ENCODE data around the gene DNAJC25. TPM values are rescaled to one million over a fixed set of nuclear protein-coding genes. Genes with fewer than 3 reads are reported as not detected.

DNAJC25 gene
- total and polyA plus RNA-seq, 2 of the 8 experiments (the other 6 are each of a cell fraction or from before 2014, with no cell fraction given), result 2.7 to 6.2 TPM

- H2AK5ac ChIP-seq (ENCODE audit: low read depth, low read length), result no peak overlapping the region
- H3K18ac ChIP-seq (ENCODE audit: extremely low read depth, low read length), result no peak overlapping the region
- no peaks in the 10 kb centered on the region; a peak in 1 of 8 replicates for H3K36me3 ChIP-seq (ENCODE audit: control insufficient read depth in 2 of 4, insufficient read depth in 4 of 4, low read length in 3 of 4)
- no peaks in the 10 kb centered on the region for H3K27me3 ChIP-seq (replicated peaks in 1 of 4; ENCODE audit: control insufficient read depth in 3 of 4, extremely low read depth in 1 of 4, insufficient read depth in 3 of 4, low read length in 3 of 4)
- no peaks in the 10 kb centered on the region for H3K79me1 ChIP-seq (ENCODE audit: low read depth, low read length)
- H2BK15ac ChIP-seq (ENCODE audit: low read length), result no peak overlapping the region
- no peak overlapping the region for H4K5ac ChIP-seq (ENCODE audit: insufficient read length, low read depth, low read length)
- no peak overlapping the region for H2BK20ac ChIP-seq (ENCODE audit: low read length)
- H2BK5ac ChIP-seq (ENCODE audit: low read depth, low read length), result no peak overlapping the region
- H2BK12ac ChIP-seq (ENCODE audit: low read depth, low read length), result no peak overlapping the region
- no peaks in the 10 kb centered on the region for H3K9me3 ChIP-seq (ENCODE audit: insufficient read depth in 2 of 2, low read depth in 1 of 2, low read length in 1 of 2)
- no peak overlapping the region; a peak in 1 of 7 replicates for H3K9ac ChIP-seq (replicated peaks in 1 of 4; ENCODE audit: extremely low read depth in 1 of 4, low read depth in 3 of 4, low read length in 3 of 4)
- no peak overlapping the region for H3K14ac ChIP-seq (ENCODE audit: insufficient read length)
- H3K4me2 ChIP-seq (ENCODE audit: insufficient read depth in 1 of 2, low read depth in 2 of 2, low read length in 2 of 2), result no peak overlapping the region
- H3K23me2 ChIP-seq (ENCODE audit: low read depth, low read length), result no peaks in the 10 kb centered on the region
- no peaks in the 10 kb centered on the region for H3K4me1 ChIP-seq (replicated peaks in 1 of 4; ENCODE audit: control insufficient read depth in 3 of 4, insufficient read depth in 4 of 4, low read length in 3 of 4)
- no peaks in the 10 kb centered on the region for H3K79me2 ChIP-seq (ENCODE audit: control insufficient read depth in 1 of 2, insufficient read depth in 2 of 2, low read length in 2 of 2)
- no peak overlapping the region for H4K8ac ChIP-seq (ENCODE audit: extremely low read depth, insufficient read depth, low read length)
- DNase-seq (ENCODE audit: low read depth in 1 of 2, low spot score in 2 of 2) (no peak), FAIRE-seq (no peak)
- no peak overlapping the region for H2BK120ac ChIP-seq (replicated peaks; ENCODE audit: low read depth, low read length)
- no peaks in the 10 kb centered on the region for H4K20me1 ChIP-seq (replicated peaks in 1 of 2; ENCODE audit: control insufficient read depth in 1 of 2, insufficient read depth in 2 of 2, low read length in 2 of 2)
- H3K56ac ChIP-seq (replicated peaks; ENCODE audit: insufficient read length, low read depth, low read length), result no peak overlapping the region
- H3K4ac ChIP-seq (replicated peaks; ENCODE audit: insufficient read length, low read depth, low read length), result no peak overlapping the region
- H3K27ac ChIP-seq (ENCODE audit: low read depth, low read length), result no peak overlapping the region
- CTCF ChIA-PET (ENCODE audit: partially characterized antibody), result interaction anchor here (1.0 kb wide), 1 partner anchor 12 kb away, joined by 5 read pairs; no protein-coding TSS in a partner anchor
- H3K23ac ChIP-seq (ENCODE audit: insufficient read length), result no peak overlapping the region
- H3K4me3 ChIP-seq (ENCODE audit: extremely low read depth in 1 of 4, insufficient read depth in 2 of 4, low read depth in 3 of 4, low read length in 4 of 4), result no peak overlapping the region
- H2AFZ ChIP-seq (ENCODE audit: low read length), result no peak overlapping the region
- H4K91ac ChIP-seq (replicated peaks; ENCODE audit: insufficient read length, low read length), result no peak overlapping the region
- 97% methylated on average over 5 of the region's 5 CpGs; no CpG with 5 or more reads in 1 of the 2 experiments for WGBS, 2 experiments (ENCODE audit: extremely low coverage in 1 of 2, insufficient coverage in 1 of 2, insufficient read length in 1 of 2, insufficient replicate concordance in 2 of 2, low coverage in 1 of 2, low lambda C conversion rate in 2 of 2, missing lambda C conversion rate in 1 of 2)
- POLR2A ChIA-PET (ENCODE audit: partially characterized antibody), result interaction anchor here (0.8 to 0.9 kb wide), 2 partner anchors 11 to 47 kb away, joined by 3 read pairs; partner anchors contain the start of gene DNAJC25
- TF ChIP-seq TAF1 (IDR thresholded peaks at IDR 0.05; ENCODE audit: low read depth, low read length) (no peak), USF2 (IDR thresholded peaks at IDR 0.05; ENCODE audit: low read length) (no peak), CBX5 (IDR thresholded peaks at IDR 0.05; ENCODE audit: low read depth, low read length) (no peak), SAP30 (IDR thresholded peaks at IDR 0.05; ENCODE audit: insufficient read depth, insufficient replicate concordance, low read length) (no peak), KDM1A (IDR thresholded peaks at IDR 0.05; ENCODE audit: borderline replicate concordance, low read length) (no peak), GTF2F1 (IDR thresholded peaks at IDR 0.05; ENCODE audit: borderline replicate concordance, low read depth, low read length) (no peak), NANOG (IDR thresholded peaks at IDR 0.05; ENCODE audit: insufficient read depth, low read depth, low read length, poor library complexity, severe bottlenecking) (no peak), CTCF (IDR thresholded peaks at IDR 0.05; ENCODE audit: control extremely low read depth in 1 of 3, insufficient read depth in 1 of 3, low read depth in 1 of 3, low read length in 3 of 3) (no peak), CHD1 (IDR thresholded peaks at IDR 0.05; ENCODE audit: low read depth, low read length) (no peak), ZNF274 (IDR thresholded peaks at IDR 0.05; ENCODE audit: borderline replicate concordance, extremely low read depth, low read length) (no peak)
Measured at GRCh38 chr9:111678293-111678692, 47.2 kb downstream of the DNAJC25 start.
